ENCODE data around the gene ATP2C2. TPM values are rescaled to one million over a fixed set of nuclear protein-coding genes. Genes with fewer than 3 reads are reported as not detected.

ATP2C2 gene
- total RNA-seq, 1 experiment from 2014 or later: 0.67 TPM

DNA sequence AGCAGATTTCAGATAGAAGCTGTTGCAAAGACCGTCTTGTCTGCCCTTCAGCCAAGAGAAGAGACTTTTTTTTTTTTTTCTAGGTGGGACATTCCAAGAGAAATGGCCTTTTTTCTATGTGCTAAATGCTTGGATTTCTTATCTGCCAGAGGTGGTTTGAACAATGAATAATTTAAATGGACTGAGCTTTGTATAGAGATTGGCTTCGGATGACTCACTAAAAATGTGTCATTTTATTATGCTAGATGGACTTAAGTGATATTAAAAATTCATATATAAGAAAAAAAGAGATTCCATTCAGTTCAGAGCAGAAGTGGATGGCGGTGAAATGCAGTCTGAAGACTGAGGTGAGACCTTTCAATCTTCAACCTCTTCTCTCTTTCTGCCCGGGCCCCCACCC, 77.7 kb downstream of the ATP2C2 start:
- intact Hi-C loops (cut with micrococcal nuclease; ENCODE audit: unreplicated experiment): no loop called here
- TF ChIP-seq TCF7L2 (IDR thresholded peaks at IDR 0.05; ENCODE audit: low read depth, low read length): no peak
- Histone ChIP-seq H3K9me3 (ENCODE audit: control insufficient read depth, insufficient read depth, low read depth, low read length) (no peaks in the 10 kb centered on the region), H3K27ac (ENCODE audit: low read length) (no peak overlapping the region), H3K4me1 (ENCODE audit: control insufficient read depth, insufficient read depth, low read length) (no peaks in the 10 kb centered on the region), H3K36me3 (ENCODE audit: control insufficient read depth, insufficient read depth, low read length) (no peaks in the 10 kb centered on the region), H3K27me3 (ENCODE audit: control insufficient read depth, insufficient read depth, low read length) (no peaks in the 10 kb centered on the region), H3K4me3 (ENCODE audit: low read depth in 2 of 2, low read length in 2 of 2) (no peak overlapping the region)
- ATAC-seq (no peak), DNase-seq (ENCODE audit: low read depth, low spot score) (no peak)
- in situ Hi-C loops (cut with HindIII; ENCODE audit: low pct_unique_long_range_greater_than_20kb, low sequenced_read_pairs): no loop called here
- BruUV-seq (replicated peaks): no TSS peak
- POLR2A ChIA-PET: no interaction called here
- CTCF ChIA-PET: no interaction called here

DNA sequence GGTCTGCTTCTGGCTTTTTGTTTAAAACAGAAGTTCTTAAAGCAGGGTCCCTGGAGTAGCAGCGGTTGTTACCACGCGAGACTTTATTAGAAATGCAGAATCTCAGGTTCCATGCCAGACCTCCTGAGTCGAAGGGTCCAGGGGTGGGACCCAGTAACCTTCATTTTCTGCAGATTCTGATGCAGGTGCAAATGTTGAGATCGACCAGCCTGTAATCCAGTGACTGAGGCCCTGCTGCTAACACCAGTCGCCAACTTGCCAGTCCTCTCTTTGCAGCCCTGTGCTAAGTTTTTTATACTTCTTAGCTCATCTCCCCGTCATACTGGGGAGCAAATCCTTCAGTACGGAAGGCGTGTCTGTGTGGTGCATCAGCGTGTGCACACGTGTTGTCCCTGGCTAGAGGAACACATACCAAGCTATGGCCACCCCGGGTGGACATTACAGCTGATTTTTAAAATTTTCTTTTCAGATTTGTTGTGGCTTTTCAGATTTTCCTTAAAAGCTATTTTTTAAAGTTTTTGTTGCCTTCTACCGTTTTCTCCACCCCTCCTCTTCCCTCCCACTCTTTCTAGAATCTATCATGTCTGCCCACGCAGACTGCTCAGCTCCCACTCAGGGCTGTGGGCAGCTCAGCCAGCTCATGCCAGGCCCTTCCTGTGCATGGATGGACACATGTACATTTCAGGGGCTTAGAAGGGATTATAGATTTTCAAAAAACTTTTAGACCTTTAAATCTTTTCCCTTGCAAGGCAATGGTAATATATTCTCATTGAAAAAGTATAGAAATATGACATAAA, 78.5 kb downstream of the ATP2C2 start:
- TF ChIP-seq, protein P1, sequence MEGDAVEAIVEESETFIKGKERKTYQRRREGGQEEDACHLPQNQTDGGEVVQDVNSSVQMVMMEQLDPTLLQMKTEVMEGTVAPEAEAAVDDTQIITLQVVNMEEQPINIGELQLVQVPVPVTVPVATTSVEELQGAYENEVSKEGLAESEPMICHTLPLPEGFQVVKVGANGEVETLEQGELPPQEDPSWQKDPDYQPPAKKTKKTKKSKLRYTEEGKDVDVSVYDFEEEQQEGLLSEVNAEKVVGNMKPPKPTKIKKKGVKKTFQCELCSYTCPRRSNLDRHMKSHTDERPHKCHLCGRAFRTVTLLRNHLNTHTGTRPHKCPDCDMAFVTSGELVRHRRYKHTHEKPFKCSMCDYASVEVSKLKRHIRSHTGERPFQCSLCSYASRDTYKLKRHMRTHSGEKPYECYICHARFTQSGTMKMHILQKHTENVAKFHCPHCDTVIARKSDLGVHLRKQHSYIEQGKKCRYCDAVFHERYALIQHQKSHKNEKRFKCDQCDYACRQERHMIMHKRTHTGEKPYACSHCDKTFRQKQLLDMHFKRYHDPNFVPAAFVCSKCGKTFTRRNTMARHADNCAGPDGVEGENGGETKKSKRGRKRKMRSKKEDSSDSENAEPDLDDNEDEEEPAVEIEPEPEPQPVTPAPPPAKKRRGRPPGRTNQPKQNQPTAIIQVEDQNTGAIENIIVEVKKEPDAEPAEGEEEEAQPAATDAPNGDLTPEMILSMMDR (IDR thresholded peaks at IDR 0.05): no peak
- TF ChIP-seq, protein P2, sequence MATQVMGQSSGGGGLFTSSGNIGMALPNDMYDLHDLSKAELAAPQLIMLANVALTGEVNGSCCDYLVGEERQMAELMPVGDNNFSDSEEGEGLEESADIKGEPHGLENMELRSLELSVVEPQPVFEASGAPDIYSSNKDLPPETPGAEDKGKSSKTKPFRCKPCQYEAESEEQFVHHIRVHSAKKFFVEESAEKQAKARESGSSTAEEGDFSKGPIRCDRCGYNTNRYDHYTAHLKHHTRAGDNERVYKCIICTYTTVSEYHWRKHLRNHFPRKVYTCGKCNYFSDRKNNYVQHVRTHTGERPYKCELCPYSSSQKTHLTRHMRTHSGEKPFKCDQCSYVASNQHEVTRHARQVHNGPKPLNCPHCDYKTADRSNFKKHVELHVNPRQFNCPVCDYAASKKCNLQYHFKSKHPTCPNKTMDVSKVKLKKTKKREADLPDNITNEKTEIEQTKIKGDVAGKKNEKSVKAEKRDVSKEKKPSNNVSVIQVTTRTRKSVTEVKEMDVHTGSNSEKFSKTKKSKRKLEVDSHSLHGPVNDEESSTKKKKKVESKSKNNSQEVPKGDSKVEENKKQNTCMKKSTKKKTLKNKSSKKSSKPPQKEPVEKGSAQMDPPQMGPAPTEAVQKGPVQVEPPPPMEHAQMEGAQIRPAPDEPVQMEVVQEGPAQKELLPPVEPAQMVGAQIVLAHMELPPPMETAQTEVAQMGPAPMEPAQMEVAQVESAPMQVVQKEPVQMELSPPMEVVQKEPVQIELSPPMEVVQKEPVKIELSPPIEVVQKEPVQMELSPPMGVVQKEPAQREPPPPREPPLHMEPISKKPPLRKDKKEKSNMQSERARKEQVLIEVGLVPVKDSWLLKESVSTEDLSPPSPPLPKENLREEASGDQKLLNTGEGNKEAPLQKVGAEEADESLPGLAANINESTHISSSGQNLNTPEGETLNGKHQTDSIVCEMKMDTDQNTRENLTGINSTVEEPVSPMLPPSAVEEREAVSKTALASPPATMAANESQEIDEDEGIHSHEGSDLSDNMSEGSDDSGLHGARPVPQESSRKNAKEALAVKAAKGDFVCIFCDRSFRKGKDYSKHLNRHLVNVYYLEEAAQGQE (IDR thresholded peaks at IDR 0.05; ENCODE audit: insufficient read depth in 1 of 2, low read depth in 2 of 2, low read length in 1 of 2): no peak
- TF ChIP-seq SIN3A (IDR thresholded peaks at IDR 0.05; ENCODE audit: borderline replicate concordance, insufficient read depth, low read depth, low read length): no peak
- TF ChIP-seq TCF7L2 (IDR thresholded peaks at IDR 0.05; ENCODE audit: low read depth, low read length): no peak
- TF ChIP-seq POLR2AphosphoS5 (IDR thresholded peaks at IDR 0.05; ENCODE audit: low read depth, low read length): no peak
- ChIA-PET POLR2A (no interaction called here), CTCF (no interaction called here)
- Histone ChIP-seq H3K4me1 (ENCODE audit: control insufficient read depth, insufficient read depth, low read length) (no peaks in the 10 kb centered on the region), H3K36me3 (ENCODE audit: control insufficient read depth, insufficient read depth, low read length) (no peaks in the 10 kb centered on the region), H3K27me3 (ENCODE audit: control insufficient read depth, insufficient read depth, low read length) (no peaks in the 10 kb centered on the region), H3K4me3 (ENCODE audit: low read depth in 2 of 2, low read length in 2 of 2) (no peak overlapping the region), H3K9me3 (ENCODE audit: control insufficient read depth, insufficient read depth, low read depth, low read length) (no peaks in the 10 kb centered on the region), H3K27ac (ENCODE audit: low read length) (no peak overlapping the region)
- ATAC-seq (no peak), DNase-seq (ENCODE audit: low read depth, low spot score) (no peak)
- no TSS peak for BruUV-seq (replicated peaks)
- intact Hi-C loops (cut with micrococcal nuclease; ENCODE audit: unreplicated experiment) (no loop called here), in situ Hi-C loops (cut with HindIII; ENCODE audit: low pct_unique_long_range_greater_than_20kb, low sequenced_read_pairs) (no loop called here)

DNA sequence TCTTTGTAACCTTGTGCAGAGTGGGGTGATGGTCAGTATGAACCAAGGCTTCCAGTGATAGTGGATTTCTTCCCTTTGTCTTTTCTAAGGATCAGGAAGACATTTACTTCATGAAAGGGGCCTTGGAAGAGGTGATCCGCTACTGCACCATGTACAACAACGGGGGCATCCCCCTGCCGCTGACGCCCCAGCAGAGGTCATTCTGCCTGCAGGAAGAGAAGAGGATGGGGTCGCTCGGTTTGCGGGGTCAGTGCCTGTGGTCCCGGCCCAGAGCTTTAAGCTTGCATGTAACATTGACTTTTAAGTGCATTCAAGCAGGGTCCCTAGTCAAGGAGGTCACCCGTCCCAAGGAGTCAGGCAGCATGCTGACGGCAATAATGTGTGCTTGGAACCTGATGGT, 80.1 kb downstream of the ATP2C2 start:
- ChIA-PET POLR2A (no interaction called here), CTCF (no interaction called here)
- Histone ChIP-seq H3K4me3 (ENCODE audit: low read depth in 2 of 2, low read length in 2 of 2) (no peak overlapping the region), H3K27ac (ENCODE audit: low read length) (no peak overlapping the region), H3K4me1 (ENCODE audit: control insufficient read depth, insufficient read depth, low read length) (no peaks in the 10 kb centered on the region), H3K27me3 (ENCODE audit: control insufficient read depth, insufficient read depth, low read length) (no peaks in the 10 kb centered on the region), H3K36me3 (ENCODE audit: control insufficient read depth, insufficient read depth, low read length) (no peaks in the 10 kb centered on the region), H3K9me3 (ENCODE audit: control insufficient read depth, insufficient read depth, low read depth, low read length) (no peaks in the 10 kb centered on the region)
- DNase-seq (ENCODE audit: low read depth, low spot score) (no peak), ATAC-seq (no peak)
- intact Hi-C loops (cut with micrococcal nuclease; ENCODE audit: unreplicated experiment) (no loop called here), in situ Hi-C loops (cut with HindIII; ENCODE audit: low pct_unique_long_range_greater_than_20kb, low sequenced_read_pairs) (no loop called here)
- no TSS peak for BruUV-seq (replicated peaks)
- TF ChIP-seq, protein P1 (IDR thresholded peaks at IDR 0.05): no peak
- TF ChIP-seq, protein P2 (IDR thresholded peaks at IDR 0.05; ENCODE audit: insufficient read depth in 1 of 2, low read depth in 2 of 2, low read length in 1 of 2): no peak
- TF ChIP-seq POLR2AphosphoS5 (IDR thresholded peaks at IDR 0.05; ENCODE audit: low read depth, low read length) (no peak), SIN3A (IDR thresholded peaks at IDR 0.05; ENCODE audit: borderline replicate concordance, insufficient read depth, low read depth, low read length) (no peak), TCF7L2 (IDR thresholded peaks at IDR 0.05; ENCODE audit: low read depth, low read length) (no peak)

All from Panc1 (cell line).